Activated CD8-positive, alpha-beta memory T cell treated with anti-CD3 and anti-CD28 coated beads for 24 hours (primary cell): ENCODE measurements around the gene ABCA7.
A peak's percentile ranks its signal among the peaks of the same experiment; 100 is the strongest.
"Not testable (repeated sequence)": the region's sequence is repeated elsewhere in the genome, so short reads cannot be mapped to it uniquely, and the experiment has no call there.

Experiments
- DNase-seq: peaks from one replicate; pipeline ENCODE4 v3.0.0-alpha.2; 2020

The ABCA7 gene

DNA sequence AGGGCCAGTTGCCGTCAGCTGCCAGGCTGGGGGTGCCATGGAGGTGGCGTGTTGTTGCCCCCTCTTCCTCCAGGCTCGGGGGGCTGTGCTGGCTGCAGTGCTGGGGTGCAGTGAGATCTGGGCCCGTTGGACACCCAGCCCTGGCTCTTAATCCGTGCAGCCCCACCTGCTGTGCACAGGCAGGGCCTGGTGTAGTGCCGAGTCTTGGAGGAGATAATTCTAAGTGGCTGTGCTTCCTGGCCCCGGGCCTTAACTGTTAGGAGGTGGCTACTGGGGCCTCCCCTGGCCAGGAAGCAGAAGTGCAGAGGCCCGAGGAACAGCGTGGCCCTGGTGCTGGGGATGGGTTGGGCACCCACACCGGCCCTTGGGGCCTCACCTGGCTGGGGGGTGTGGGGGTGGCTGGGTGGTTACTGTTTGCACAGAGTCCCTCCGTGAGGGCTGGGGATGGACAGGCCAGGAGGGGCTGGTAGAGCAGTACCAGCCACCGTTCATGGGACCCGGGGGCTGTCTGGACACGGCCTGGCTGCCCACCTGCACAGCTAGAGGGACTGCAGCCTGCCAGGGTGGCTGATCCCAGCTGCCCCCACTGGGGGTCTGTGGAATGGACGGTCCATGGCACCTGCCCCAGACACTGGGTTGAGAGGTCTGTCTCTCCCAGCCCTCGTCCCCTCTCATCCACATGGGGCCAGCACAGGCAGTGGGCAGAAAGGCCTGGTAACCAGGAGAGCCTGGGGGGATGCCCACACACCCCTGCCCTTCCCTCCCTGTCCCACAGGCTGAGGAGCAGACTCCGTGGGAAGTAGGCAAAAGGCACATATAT lies 67.1 kb downstream of the ABCA7 start:
- no peak for DNase-seq

DNA sequence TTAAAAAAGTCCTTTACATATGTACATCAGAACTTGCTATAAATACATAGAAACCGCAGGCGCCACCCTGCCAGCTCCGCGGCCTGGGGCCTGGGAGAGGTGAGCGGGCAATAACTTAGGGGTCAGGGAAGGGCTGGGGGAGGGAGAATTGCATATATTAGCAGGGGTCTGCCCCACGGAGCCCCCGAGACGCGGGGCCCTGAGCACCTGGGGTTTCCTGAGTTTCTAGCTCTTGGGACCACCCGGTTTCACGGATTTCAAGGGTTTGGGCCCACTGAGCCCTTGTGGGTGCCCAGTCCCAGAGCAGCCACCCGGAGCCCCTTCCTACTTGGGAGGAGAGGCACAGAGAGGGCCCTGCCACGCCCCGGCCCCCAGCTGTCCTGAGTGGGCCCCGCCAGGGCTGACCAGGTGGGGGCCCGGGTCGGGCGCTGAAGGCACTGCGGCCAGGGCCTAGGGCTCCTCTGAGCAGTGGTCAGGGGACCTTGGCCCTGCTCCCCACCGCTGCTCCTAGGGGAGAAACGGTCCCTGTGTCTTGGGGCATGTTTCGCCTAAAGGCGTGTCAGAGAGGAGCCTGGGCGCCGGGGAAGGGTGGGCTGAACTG lies 67.9 kb downstream of the ABCA7 start:
- no peak for DNase-seq

DNA sequence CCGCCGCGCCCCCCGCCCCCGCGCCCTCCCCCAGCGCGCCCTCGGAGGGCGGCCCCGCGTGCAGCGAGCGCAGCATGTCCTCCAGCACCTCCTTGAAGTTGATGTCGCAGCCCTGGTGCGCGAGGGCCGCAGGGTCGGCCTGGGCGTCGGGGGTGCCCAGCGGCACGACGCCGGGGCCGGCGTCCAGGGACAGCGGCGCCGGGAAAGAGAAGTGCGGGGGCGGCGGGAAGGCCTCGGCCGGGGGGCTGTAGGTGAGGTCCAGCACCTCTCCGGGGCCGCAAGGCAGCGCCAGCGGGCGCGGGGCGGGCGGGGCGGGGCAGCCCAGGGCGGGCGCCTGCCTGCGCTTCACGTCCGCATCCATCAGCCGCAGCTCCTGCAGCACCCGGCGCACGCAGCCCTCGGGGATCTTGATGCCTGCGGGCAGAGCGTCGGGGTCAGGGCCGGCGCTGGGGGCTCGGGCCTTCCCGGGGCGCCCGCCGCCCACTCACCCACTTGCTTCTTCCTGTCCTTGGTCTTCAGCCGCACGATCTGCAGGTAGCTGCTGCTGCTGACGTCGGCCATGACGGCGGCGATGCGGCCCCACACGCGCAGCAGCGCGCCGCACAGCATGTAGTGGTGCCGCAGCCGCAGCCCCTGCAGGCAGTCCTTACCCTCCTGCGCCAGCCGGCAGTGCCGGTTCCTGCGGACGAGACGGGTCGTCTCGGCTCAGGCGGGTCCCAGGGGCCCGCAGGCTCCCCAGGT lies 68.6 kb downstream of the ABCA7 start:
- DNase-seq, result no peak

DNA sequence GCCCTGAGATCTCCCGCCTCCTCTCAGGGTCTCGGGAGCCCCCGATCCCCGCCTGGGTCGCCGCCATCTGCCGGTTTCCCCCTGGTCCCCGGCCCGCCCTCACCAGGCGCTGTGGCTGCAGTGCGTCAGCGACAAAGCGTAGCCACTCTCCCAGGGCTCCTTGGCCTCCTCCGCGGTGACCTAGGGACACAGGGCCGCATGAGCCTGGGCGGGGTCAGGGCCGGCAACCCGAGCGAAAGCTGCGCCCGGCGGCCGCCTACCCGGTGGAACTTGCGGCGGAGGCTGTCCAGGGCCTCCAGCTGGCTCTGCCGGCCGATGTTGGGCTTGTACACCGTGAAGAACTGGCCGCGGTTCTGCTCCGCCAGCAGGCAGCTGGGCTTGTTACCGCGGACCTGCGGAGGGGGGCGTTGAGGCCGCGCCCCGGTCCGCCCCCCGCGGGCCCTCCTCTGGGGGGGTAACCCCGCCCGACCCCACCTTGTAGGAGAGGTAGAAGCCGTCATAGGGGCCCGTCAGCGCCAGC lies 69.2 kb downstream of the ABCA7 start:
- no peak for DNase-seq

- no peak for DNase-seq
Measured at GRCh38 chr19:1109697-1110671, 70.1 kb downstream of the ABCA7 start.

GRCh38 chr19:1110809-1111640 lies 71.1 kb downstream of the ABCA7 start:
- no peak for DNase-seq

GRCh38 chr19:1111641-1112267 lies 71.8 kb downstream of the ABCA7 start:
- DNase-seq, result no peak

DNA sequence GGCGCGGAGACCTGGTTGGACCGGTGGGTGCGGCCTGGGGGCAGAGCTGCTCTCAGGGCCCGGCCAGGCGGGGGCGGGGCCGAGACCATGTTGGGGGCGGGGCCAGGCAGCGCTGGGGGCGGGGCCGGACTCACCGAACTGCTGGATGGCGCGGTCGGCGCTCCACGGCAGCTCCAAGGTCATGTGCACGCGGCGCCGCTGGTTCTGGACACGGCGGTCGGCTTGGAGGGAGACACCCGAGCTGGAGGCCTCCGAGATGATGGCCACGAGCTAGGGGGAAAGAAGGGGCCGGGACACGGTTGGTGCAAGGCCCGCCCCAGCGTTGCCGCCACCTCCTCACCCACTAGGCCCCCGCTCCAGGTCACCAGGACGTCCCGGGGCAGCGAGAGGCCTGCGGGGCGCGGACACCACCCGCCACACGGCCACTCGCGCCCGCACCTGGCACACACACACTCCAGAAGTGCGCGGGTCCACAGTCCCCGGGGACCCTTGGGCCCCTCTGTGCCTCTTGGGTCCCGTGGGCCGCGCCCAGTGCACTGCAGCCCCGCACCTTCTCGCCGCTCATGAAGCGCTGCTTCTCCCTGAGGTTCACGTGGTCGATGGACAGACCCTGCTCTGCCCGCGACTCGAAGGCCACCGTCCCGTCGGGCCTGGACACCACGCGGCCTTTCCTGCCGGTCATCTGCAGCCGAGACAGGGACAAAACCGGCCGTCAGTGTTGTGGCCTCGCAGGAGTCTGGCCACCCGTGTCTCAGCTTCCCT lies 72.5 kb downstream of the ABCA7 start:
- no peak for DNase-seq

- DNase-seq, result peak; percentile 94
Measured at GRCh38 chr19:1113030-1113985, 73.4 kb downstream of the ABCA7 start.

- no peak for DNase-seq
Measured at GRCh38 chr19:1113986-1114483, 74.1 kb downstream of the ABCA7 start.

GRCh38 chr19:1114728-1115127 lies 74.8 kb downstream of the ABCA7 start:
- not testable (repeated sequence) for DNase-seq
